MM.1S (cell line): Measurements from ENCODE around the gene KCND2.

Experiments
- DNase-seq: peaks from one replicate; pipeline ENCODE4 v3.0.0-alpha.2; 2015
- H2AFZ ChIP-seq: fragments of 300-600 bp; sonication (generic); 2 replicates; pipeline ENCODE4 v1.6.0; 2016; ENCODE audit warnings: antibody characterized with exemption, low read length
- H3F3A ChIP-seq: fragments of 300-600 bp; sonication (generic); 2 replicates; pipeline ENCODE4 v1.6.1; 2016; ENCODE audit warnings: mild to moderate bottlenecking, antibody characterized with exemption, low read length, moderate library complexity, mixed read lengths; ENCODE audit not compliant: insufficient read depth
- H3K27ac ChIP-seq: fragments of 300-600 bp; sonication (generic); 2 replicates; pipeline ENCODE4 v1.5.1; 2016; ENCODE audit warnings: mild to moderate bottlenecking, low read length
- H3K27me3 ChIP-seq: fragments of 300-600 bp; sonication (generic); replicated peaks from 2 replicates; pipeline ENCODE4 v1.6.0; 2016; ENCODE audit warnings: low read length; ENCODE audit not compliant: insufficient read depth
- H3K36me3 ChIP-seq: fragments of 300-600 bp; sonication (generic); replicated peaks from 2 replicates; pipeline ENCODE4 v1.6.1; 2016; ENCODE audit warnings: mild to moderate bottlenecking, low read length, mixed read lengths; ENCODE audit not compliant: insufficient read depth
- H3K4me1 ChIP-seq: fragments of 300-600 bp; sonication (generic); 2 replicates; pipeline ENCODE4 v1.6.1; 2016; ENCODE audit warnings: low read length, mixed read lengths
- H3K4me2 ChIP-seq: fragments of 300-600 bp; sonication (generic); 2 replicates; pipeline ENCODE4 v1.6.0; 2016; ENCODE audit warnings: low read depth, low read length
- H3K4me3 ChIP-seq: fragments of 300-600 bp; sonication (generic); 2 replicates; pipeline ENCODE4 v1.5.1; 2016; ENCODE audit warnings: low read length, mixed read lengths
- H3K79me2 ChIP-seq: fragments of 300-600 bp; sonication (generic); 2 replicates; pipeline ENCODE4 v1.6.1; 2016; ENCODE audit warnings: mixed run types, low read length, mixed read lengths
- H3K9ac ChIP-seq: fragments of 300-600 bp; sonication (generic); 2 replicates; pipeline ENCODE4 v1.6.1; 2016; ENCODE audit warnings: low read length, mixed read lengths
- H3K9me2 ChIP-seq: fragments of 300-600 bp; sonication (generic); replicated peaks from 2 replicates; pipeline ENCODE4 v1.6.1; 2016; ENCODE audit warnings: mild to moderate bottlenecking, low read length, mixed read lengths; ENCODE audit not compliant: insufficient read depth
- H3K9me3 ChIP-seq: fragments of 300-600 bp; sonication (generic); replicated peaks from 2 replicates; pipeline ENCODE4 v1.6.1; 2016; ENCODE audit warnings: mild to moderate bottlenecking, low read length, mixed read lengths; ENCODE audit not compliant: insufficient read depth
- H4K20me1 ChIP-seq: fragments of 300-600 bp; sonication (generic); 2 replicates; pipeline ENCODE4 v1.6.1; 2016; ENCODE audit warnings: mild to moderate bottlenecking, low read length, moderate library complexity, mixed read lengths; ENCODE audit not compliant: insufficient read depth
- CTCF ChIP-seq: fragments of 300-600 bp; sonication (generic); IDR thresholded peaks from 2 replicates; pipeline ENCODE4 v1.5.1; 2016; ENCODE audit warnings: antibody characterized with exemption, low read length, mixed read lengths
- EZH2 ChIP-seq: fragments of 300-600 bp; sonication (generic); optimal IDR thresholded peaks from 2 replicates; pipeline ENCODE3; 2017; ENCODE audit warnings: low read depth, mild to moderate bottlenecking, antibody characterized with exemption, low read length, mixed read lengths
- EZH2phosphoT487 ChIP-seq: fragments of 300-600 bp; sonication (generic); IDR thresholded peaks from 2 replicates; pipeline ENCODE4 v1.6.1; 2018; ENCODE audit warnings: antibody characterized with exemption, low read length

KCND2 gene

GRCh38 chr7:120480930-120481329 lies 208.0 kb downstream of the KCND2 start:
- no peak overlapping the region for H3K27ac ChIP-seq
- no peak overlapping the region for H3K4me2 ChIP-seq
- H3K27me3 ChIP-seq = no peaks in the 10 kb centered on the region
- no peaks in the 10 kb centered on the region for H3F3A ChIP-seq
- TF ChIP-seq EZH2phosphoT487 (no peak), CTCF (no peak), EZH2 (no peak)
- H3K4me3 ChIP-seq = no peak overlapping the region
- no peaks in the 10 kb centered on the region for H3K36me3 ChIP-seq
- H3K4me1 ChIP-seq = no peaks in the 10 kb centered on the region
- no peak overlapping the region for H3K9ac ChIP-seq
- DNase-seq = no peak
- H3K9me2 ChIP-seq = no peaks in the 10 kb centered on the region
- no peak overlapping the region for H2AFZ ChIP-seq
- H3K9me3 ChIP-seq = no peaks in the 10 kb centered on the region
- no peaks in the 10 kb centered on the region for H3K79me2 ChIP-seq
- no peaks in the 10 kb centered on the region for H4K20me1 ChIP-seq

- Histone ChIP-seq H3K27ac (no peak overlapping the region), H4K20me1 (no peaks in the 10 kb centered on the region), H3K4me3 (no peak overlapping the region), H3K36me3 (no peaks in the 10 kb centered on the region), H3K9me3 (no peaks in the 10 kb centered on the region), H3K4me1 (no peaks in the 10 kb centered on the region), H3K9me2 (no peaks in the 10 kb centered on the region), H3K4me2 (no peak overlapping the region), H3F3A (no peaks in the 10 kb centered on the region), H2AFZ (no peak overlapping the region), H3K9ac (no peak overlapping the region), H3K79me2 (no peaks in the 10 kb centered on the region), H3K27me3 (no peaks in the 10 kb centered on the region)
- DNase-seq = no peak
- no peak for TF ChIP-seq EZH2phosphoT487
- TF ChIP-seq CTCF = no peak
- TF ChIP-seq EZH2 = no peak
These were observed 213.2 kb downstream of the KCND2 start for GRCh38 chr7:120486164-120486563.

DNA sequence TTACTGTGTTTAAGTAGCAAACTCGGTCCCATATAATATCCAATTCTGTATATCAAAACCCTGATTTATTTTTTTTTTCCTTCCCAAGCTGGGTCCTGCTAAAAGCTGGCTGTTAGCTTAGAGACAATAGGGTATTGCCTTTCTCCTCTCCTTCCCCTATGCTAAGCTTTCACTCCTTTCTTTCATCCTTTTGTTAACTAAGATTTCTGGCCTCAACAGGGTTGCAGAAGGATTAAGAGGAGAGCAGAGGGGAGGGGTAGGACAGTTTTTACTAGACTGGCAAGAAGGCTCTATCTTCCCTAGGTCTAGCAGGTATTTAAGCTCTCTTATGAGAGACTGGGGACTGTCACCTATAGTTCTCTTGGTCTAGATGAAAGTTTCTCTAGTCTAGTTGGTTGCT lies 229.2 kb downstream of the KCND2 start:
- H2AFZ ChIP-seq = no peak overlapping the region
- DNase-seq = no peak
- H3K9me2 ChIP-seq = 0 out of 2 replicates have a peak, but pooled peaks cover 2% of the 10 kb centered on the region
- H3K27me3 ChIP-seq = no peaks in the 10 kb centered on the region
- H3K4me1 ChIP-seq = no peaks in the 10 kb centered on the region
- H3K4me2 ChIP-seq = no peak overlapping the region
- no peaks in the 10 kb centered on the region for H3K79me2 ChIP-seq
- no peak overlapping the region for H3K27ac ChIP-seq
- no peaks in the 10 kb centered on the region for H3K9me3 ChIP-seq
- TF ChIP-seq EZH2 (no peak), EZH2phosphoT487 (no peak), CTCF (no peak)
- no peaks in the 10 kb centered on the region for H3K36me3 ChIP-seq
- H3K9ac ChIP-seq = no peak overlapping the region
- no peaks in the 10 kb centered on the region for H3F3A ChIP-seq
- no peaks in the 10 kb centered on the region for H4K20me1 ChIP-seq
- no peak overlapping the region for H3K4me3 ChIP-seq
